Measurements from ENCODE around the gene CST9. TPM values are rescaled to one million over a fixed set of nuclear protein-coding genes. Genes with fewer than 3 reads are reported as not detected.

Gene CST9
- total RNA-seq, 1 donor from 2014 or later = not detected

- H3K4me1 Mint-ChIP-seq = peaks cover 5% of the 10 kb centered on the region
- no peak overlapping the region for H3K27ac Mint-ChIP-seq
- no peak overlapping the region for H3K4me3 Mint-ChIP-seq
- no peaks in the 10 kb centered on the region for H3K36me3 Mint-ChIP-seq
- no peaks in the 10 kb centered on the region for H3K27me3 Mint-ChIP-seq (ENCODE audit: low read depth)
- TF ChIP-seq CTCF (IDR thresholded peaks at IDR 0.05; ENCODE audit: unreplicated experiment) = no peak
- H3K9me3 Mint-ChIP-seq = peaks cover 6% of the 10 kb centered on the region
- no peak for DNase-seq (ENCODE audit: low spot score in 2 of 2, unreplicated experiment in 2 of 2)
Measured at GRCh38 chr20:23646106-23646873, 40.6 kb upstream of the CST9 start.

- H3K27ac Mint-ChIP-seq = no peak overlapping the region
- no peak for TF ChIP-seq CTCF (IDR thresholded peaks at IDR 0.05; ENCODE audit: unreplicated experiment)
- H3K36me3 Mint-ChIP-seq = no peaks in the 10 kb centered on the region
Measured at GRCh38 chr20:23645575-23645974, 39.9 kb upstream of the CST9 start.

DNA sequence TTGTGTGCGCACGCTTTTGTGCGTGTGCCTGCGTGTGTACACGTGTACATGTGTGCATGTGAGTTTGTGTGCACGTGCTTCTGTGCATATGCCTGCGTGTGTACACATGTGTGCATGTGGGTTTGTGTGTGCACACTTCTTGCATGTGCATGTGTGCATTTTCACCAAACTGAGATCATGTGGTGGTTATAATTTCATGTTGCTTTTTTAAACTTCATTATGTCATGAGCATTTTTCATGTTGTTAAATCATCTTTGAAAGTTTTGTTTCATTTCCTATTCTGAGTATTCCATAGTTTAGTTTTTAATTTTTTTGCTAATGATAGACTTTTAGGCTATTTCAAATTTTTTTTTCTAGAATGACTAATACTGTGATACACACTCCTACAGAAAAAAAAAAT, 38.4 kb upstream of the CST9 start:
- no peak for TF ChIP-seq CTCF (IDR thresholded peaks at IDR 0.05; ENCODE audit: unreplicated experiment)
- Mint-ChIP-seq H3K9me3 (peaks cover 5% of the 10 kb centered on the region), H3K27me3 (ENCODE audit: low read depth) (no peaks in the 10 kb centered on the region), H3K4me1 (peaks cover 5% of the 10 kb centered on the region), H3K4me3 (no peak overlapping the region), H3K27ac (no peak overlapping the region), H3K36me3 (no peaks in the 10 kb centered on the region)
- DNase-seq (ENCODE audit: low spot score in 2 of 2, unreplicated experiment in 2 of 2) = no peak

More at GRCh38 chr20:23645575-23645974, 39.9 kb upstream of the CST9 start:
- Mint-ChIP-seq H3K27me3 (ENCODE audit: low read depth) (no peaks in the 10 kb centered on the region), H3K9me3 (peaks cover 6% of the 10 kb centered on the region), H3K4me3 (no peak overlapping the region), H3K4me1 (peaks cover 5% of the 10 kb centered on the region)
- DNase-seq (ENCODE audit: low spot score in 2 of 2, unreplicated experiment in 2 of 2) = no peak

DNA sequence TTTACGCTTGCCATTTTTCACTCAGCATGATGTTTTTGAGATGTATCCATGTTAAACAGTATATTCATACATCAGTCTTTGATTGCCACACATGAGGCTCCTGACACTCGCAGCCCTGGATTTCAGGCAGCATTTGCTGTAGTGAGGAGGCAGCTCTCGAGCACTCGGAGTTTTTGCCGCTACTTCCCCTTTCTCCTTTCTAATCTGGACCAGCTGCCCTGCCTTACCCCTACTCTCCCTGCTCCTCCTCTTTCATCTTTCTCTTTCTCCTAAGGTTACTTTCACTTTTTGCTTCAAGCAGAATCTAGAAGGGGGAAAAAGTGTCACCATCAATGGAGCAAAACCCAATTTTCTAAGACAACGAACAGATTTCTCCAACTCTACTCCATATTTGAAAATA, 37.9 kb upstream of the CST9 start:
- Mint-ChIP-seq H3K4me1 (peaks cover 5% of the 10 kb centered on the region), H3K27ac (no peak overlapping the region), H3K4me3 (no peak overlapping the region)

GRCh38 chr20:23641936-23642751, 36.4 kb upstream of the CST9 start:
- Mint-ChIP-seq H3K4me1 (peaks cover 6% of the 10 kb centered on the region), H3K4me3 (no peak overlapping the region), H3K27ac (no peak overlapping the region), H3K27me3 (ENCODE audit: low read depth) (no peaks in the 10 kb centered on the region), H3K36me3 (no peaks in the 10 kb centered on the region), H3K9me3 (no peaks in the 10 kb centered on the region)
- DNase-seq (ENCODE audit: low spot score in 2 of 2, unreplicated experiment in 2 of 2) = no peak
- TF ChIP-seq CTCF (IDR thresholded peaks at IDR 0.05; ENCODE audit: unreplicated experiment) = no peak

More for the DNA sequence above, 37.9 kb upstream of the CST9 start:
- Mint-ChIP-seq H3K36me3 (no peaks in the 10 kb centered on the region), H3K27me3 (ENCODE audit: low read depth) (no peaks in the 10 kb centered on the region), H3K9me3 (no peaks in the 10 kb centered on the region)
- no peak for DNase-seq (ENCODE audit: low spot score in 2 of 2, unreplicated experiment in 2 of 2)
- TF ChIP-seq CTCF (IDR thresholded peaks at IDR 0.05; ENCODE audit: unreplicated experiment) = no peak
